SHP77 (cell line): ENCODE measurements around the gene FAM209A.
"Not testable (repeated sequence)": the region's sequence is repeated elsewhere in the genome, so short reads cannot be mapped to it uniquely, and the experiment has no call there.

ENCODE experiments used
- DNase-seq, 2 experiments: peaks; one replicate each; lab custom pipeline; 2025; lab: John Stamatoyannopoulos, UW

FAM209A gene

DNA sequence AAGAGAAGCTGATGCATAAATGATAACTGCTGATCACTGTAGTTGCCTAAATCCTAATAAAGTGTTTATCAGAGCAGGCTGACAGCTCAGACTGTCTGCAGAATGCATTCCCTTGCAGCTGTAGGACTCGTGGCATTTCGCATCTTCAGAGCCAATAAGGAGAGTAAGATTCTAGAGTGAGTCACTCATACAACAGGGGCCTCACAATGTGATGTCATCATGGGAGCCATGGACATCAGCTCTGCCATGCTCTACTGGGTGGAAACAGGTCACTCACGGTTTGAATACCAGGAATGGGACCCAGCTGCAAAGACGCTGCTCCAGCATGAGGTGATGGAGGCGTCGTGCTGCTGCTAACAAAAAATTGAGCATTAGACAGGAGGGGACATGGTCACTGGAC lies 15.9 kb downstream of the FAM209A start:
- no peak for DNase-seq

DNA sequence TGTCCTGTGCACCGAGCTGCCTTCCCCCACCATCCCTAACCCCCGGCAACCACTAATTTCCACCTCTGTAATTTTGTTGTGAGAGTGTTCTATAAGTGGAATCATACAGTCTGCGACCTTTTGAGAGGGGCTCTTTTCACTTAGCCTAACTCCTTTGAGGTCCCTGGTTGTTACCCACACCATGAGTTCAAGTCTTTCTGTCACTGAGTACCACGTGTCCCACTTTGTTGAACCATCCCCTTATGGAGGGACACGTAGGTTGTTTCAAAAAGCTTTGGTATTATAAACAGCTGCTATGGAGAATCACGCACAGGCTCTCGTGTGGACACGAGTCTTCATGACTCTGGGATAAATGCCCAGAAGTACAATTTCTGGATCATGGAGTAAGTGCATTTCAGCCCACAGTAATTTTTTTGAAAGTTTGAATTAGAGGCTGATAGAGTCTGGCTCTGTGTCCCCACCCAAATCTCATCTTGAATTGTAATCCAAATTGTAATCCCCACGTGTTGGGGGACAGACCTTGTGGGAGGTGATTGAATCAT lies 18.0 kb downstream of the FAM209A start:
- DNase-seq: no peak

DNA sequence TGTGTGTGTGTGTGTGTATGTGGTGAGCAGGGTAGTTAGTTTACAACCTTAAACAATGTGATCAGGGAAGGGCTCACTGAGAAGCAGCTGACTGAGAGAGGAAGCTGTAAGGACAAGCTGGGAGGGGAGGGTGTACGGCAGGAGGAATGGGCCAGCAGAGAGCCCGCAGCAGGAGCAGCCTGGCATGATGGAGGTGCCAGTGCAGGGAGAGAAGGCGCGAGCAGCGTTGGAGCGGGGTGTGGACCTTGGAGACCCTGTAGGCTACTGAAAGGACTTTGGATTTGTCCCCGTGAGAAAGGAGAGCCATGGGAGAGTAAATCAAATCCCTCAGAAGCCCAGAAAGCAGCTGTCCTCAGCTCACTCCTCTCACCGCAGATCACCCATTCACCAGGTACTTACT lies 27.0 kb downstream of the FAM209A start:
- no peak for DNase-seq

DNA sequence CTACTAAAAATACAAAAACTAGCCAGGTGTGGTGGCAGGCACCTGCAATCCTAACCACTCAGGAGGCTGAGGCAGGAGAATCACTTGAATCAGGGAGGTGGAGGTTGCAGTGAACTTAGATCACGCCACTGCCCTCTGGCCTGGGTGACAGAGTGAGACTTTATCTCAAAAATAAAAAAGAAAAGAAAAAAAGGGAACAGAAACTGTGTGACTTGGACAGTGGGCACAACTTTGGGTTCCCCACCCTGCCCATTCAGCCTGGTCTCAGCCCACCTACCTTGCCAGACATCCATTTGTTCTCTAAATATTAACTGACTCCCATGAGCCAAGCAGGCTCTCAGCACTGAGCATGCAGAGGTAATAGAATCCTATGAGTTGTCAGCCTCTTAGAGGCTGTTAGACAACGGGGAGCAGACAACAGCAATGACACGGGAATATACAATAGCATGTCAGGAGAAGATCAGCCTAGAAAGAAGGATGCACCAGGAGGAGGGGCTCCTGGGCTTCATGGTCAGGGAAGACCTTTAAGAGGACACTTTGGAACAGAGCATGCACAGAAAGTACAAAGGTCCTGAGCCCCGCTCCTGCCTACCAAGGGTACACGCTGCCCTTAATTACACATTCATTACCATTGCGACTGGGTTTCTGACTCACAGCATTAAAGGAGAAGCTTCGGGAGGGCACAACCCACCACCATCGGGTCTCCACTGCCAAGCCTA lies 28.5 kb downstream of the FAM209A start:
- DNase-seq: no peak

DNA sequence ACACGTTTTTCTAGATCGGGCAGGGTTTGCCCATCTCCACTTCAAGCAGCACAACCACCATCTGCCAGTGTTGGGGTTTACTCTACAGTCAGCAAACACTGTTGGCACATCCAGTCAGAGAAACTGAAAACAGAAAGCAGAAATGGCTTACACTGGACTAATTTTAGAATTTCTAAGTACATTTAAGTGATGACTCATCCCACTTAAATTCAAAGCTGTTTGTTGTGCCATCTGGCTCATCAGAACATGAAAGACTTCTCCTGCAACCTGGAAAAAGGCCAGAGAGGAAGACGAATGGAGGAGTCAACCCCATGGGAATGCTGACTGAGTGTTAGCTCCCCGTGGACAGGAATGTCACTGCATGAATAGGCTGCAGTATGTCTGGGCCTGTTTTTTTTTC lies 30.3 kb downstream of the FAM209A start:
- peak; percentile 98 to 99 for DNase-seq

DNA sequence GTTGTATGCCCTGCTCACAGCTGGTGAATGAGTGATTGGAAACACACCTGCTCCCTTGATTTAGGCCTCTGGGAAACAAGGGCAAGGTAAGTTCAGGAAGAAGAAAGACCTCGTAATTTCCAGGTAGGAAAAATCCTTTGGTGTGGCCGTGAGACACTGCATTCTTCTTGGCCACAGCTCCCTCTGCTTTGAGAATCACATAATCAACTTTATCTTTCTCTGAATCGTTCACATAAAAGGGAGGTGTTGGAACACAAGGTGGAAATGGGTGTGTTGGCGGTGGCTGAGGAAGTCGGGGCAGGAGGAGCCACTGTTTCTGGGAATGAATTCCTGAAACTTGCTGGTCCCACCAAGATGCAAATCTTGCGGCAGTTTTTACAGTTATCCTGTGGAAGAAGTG lies 34.4 kb downstream of the FAM209A start:
- DNase-seq: no peak

DNA sequence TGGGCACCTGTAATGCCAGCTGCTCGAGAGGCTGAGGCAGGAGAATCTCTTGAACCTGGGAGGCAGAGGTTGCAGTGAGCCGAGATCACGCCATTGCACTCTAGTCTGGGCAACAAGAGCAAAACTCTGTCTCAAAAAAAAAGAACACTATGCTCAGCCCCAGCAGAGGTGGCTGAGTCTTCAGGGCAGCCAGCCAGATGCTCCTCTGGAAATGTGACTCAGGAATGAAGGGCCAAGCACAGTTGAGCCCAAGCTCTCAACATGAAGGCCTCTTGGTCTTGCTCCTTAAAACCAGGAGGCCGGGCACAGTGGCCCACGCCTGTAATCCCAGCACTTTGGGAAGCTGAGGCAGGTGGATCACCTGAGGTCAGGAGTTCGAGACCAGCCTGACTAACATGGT lies 40.0 kb downstream of the FAM209A start:
- DNase-seq: not testable (repeated sequence)

DNA sequence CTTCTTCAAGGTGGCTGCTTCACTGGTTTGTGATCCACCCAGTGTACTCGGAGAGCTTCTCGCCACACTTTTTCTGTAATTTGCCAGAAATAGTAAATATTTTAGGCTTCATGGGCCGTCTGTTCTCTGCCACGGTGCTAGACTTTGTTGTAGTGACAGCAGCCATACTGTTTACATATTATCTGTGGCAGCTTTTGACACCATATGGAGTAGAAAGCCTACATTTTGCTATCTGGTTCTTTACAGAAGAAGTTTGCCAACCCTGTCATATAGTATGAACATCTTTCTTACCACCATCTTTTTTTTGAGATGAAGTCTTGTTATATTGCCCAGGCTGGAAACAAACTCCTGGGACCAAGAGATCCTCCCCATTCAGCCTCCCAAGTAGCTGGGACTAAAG lies 41.0 kb downstream of the FAM209A start:
- DNase-seq: no peak

DNA sequence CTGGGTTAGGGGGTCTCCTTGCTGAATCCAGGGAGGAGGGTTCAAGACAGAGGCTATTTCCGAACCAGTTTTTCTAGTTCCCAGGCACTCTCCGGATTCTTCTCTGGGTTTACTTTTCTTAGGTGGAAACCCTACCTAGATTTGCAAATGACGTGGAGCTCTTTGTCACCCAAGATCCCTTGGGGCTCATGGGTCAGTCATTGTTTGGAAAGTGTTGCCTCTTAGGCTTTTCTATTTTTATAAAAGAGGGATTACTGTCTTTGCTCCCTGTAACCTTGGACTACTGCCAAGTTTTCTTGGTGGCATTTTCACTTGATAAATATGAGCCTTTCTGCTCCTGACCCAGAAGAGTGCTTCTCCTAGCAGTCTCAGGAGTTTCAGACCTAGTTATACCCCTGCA lies 42.1 kb downstream of the FAM209A start:
- DNase-seq: peak; percentile 63 to 69

DNA sequence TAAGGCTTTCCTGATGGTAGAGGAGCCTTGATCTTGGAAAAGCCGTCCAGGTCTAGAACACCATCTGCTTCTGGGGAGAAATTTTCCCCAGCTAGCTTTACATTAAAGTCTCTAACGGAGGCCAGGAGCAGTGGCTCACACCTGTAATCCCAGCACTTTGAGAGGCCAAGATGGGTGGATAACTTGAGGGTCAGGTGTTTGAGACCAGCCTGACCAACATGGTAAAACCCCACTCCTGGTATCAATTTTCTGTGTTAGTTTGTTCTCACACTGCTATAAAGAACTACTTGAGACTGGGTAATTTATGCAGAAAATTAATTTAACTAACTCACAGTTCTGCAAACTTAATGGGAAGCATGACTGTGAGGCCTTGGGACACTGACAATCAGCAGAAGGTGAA lies 46.3 kb downstream of the FAM209A start:
- no peak for DNase-seq

DNA sequence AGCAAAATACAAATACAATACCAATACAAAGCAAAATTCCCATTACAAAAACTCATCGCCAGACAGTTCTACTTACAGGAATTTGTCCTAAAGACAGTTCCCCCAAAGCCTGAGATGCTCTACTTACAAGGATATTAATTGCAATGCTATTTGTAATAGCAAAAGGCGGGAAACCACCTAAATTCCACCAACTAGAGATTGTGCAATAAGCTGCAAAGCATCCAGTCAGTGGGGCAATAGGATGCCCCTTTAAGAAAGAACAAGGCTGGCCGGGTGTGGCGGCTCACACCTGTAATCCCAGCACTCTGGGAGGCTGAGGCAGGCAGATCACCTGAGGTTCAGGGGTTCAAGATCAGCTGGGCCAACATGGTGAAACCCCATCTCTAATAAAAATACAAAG lies 47.6 kb downstream of the FAM209A start:
- DNase-seq: no peak

DNA sequence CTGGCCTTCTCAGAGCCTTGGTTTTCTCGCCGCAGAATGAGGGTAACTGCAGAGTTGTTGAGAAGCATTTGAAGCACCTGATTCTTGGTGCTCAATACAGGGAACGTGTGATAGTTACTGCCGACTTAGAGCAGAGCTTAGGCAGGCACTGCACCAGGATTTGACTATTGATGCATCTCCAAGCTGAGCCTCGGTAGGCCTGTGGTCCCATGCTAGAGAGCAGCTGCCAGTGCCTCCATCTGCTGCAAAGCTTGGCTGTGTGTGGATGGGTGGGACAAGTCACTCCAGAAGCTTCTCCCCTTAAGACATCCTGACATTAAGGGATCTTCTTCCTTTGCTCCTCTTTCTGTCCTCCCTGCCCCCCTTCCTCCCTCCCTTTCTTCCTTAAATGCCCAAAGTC lies 49.4 kb downstream of the FAM209A start:
- no peak for DNase-seq

DNA sequence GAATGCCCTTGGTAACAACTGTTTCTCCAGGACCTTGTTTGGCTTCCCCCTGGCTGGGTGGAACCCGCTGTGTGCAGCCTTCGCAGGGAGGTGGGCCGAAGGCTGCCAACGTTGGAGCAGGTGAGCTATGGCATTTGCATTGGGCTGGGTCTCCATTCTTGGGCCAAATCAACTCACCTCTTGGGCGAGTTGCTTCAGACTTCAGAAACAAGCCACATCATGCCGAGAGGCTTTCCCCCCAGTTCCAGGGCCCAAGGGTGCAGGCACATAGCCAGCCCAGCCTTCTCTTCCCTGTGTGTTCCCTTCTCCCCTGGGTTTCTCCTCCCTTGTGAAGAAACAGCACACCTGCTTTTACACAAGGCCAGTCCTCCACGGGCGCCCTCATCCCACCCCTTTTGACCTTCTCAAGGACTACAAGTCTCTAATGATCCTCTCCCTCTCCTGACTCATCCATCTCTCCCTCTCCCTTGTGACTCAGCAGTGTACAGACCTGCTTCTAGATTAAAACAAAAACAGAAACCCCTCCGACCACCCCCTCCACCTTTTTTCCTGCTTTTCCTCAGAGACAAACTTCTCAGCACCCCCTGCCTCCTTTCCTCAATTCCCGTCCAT lies 50.1 kb downstream of the FAM209A start:
- DNase-seq: no peak

DNA sequence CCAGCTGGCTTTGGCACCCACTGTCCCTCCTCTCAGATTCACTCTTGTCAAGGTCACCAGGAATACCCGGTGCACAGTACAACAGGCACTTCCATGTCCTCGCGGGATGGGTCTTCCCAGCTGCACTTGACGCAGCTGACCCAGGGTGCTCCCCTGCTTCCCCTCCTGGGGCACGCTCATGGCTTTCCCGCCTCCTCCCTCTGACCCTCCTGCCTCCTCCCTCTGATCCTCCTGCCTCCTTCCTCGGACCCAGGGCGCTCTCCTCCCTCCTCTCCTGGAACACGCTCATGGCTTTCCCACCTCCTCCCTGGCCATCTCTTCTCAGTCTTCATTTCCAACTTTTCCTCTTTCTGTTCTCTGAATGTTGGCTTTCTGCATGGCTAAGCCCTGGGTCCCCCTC lies 50.6 kb downstream of the FAM209A start:
- no peak for DNase-seq
